ENCODE data around the gene SOAT1.
"Not testable (repeated sequence)": the region's sequence is repeated elsewhere in the genome, so short reads cannot be mapped to it uniquely, and the experiment has no call there.

Gene SOAT1

DNA sequence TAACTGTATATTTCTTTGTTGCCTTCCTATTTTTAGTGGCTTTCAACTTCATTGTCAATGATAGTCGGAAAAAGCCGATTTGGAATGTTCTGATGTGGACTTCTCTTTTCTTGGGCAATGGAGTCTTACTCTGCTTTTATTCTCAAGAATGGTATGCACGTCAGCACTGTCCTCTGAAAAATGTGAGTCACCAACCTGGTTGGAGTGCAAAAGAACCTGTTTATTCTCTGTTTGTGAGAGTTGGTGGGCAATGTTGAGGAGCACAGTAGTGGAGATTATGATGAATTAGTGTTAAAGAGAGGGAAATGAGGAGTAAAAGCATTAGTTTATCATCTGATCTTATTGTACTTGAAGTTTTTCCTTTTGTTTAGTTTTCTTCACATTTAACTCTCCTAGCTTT lies 57.7 kb downstream of the SOAT1 start:
- no peak for DNase-seq (ENCODE audit: low read depth in 2 of 2)

DNA sequence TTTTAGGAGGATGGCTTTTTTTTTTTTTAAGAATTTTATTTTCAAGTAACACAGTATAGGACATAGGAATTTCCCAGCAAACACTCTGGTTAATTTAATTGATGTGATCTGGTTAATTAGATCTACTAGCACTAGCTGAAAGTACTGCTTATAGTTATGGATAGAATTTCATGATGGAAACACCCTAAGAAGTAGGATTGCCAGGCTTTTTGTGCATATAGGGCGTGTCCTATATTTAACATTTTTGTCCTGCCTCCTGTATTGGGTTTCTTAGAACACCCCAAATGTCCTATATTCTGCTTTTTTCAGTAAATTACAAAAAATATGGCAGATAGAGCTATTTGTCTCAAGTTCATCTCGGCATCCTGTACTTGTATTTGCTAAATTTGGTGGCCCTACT lies 58.6 kb downstream of the SOAT1 start:
- no peak for DNase-seq (ENCODE audit: low read depth in 2 of 2)

- DNase-seq (ENCODE audit: low read depth in 2 of 2) = no peak
Measured at GRCh38 chr1:179353546-179353945, 59.9 kb downstream of the SOAT1 start.

DNA sequence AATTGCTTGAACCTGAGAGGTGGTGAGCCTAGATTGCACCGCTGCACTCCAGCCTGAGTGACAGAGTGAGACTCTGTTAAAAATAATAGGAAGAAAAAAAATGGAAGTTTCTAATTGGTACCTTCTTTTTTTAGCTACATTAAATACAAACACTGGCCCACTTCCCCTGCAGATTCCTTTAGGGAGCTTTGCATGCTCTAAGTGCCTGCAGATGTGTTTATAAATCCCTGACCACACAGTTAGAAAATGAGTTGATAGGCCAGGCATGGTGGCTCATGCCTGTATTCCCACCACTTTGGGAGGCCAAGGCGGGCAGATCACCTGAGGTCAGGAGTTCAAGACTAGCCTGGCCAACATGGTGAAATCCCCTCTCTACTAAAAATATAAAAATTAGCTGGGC lies 68.0 kb downstream of the SOAT1 start:
- DNase-seq (ENCODE audit: low read depth in 2 of 2) = not testable (repeated sequence)

GRCh38 chr1:179365342-179366092 lies 71.9 kb downstream of the SOAT1 start, which contains the start of gene AXDND1:
Gene AXDND1, plus strand, starts transcription at chr1:179365971. Its CDS starts 539 bp downstream, at chr1:179366510.
- DNase-seq (ENCODE audit: low read depth in 2 of 2) = peak; percentile 77 to 79

- DNase-seq (ENCODE audit: low read depth in 2 of 2) = no peak
Measured at GRCh38 chr1:179366093-179366800, 72.7 kb downstream of the SOAT1 start.

GRCh38 chr1:179369751-179370341 lies 76.2 kb downstream of the SOAT1 start:
- no peak for DNase-seq (ENCODE audit: low read depth in 2 of 2)

- DNase-seq (ENCODE audit: low read depth in 2 of 2) = no peak
Measured at GRCh38 chr1:179372160-179372559, 78.6 kb downstream of the SOAT1 start.

- DNase-seq (ENCODE audit: low read depth in 2 of 2) = no peak
Measured at GRCh38 chr1:179376223-179376622, 82.6 kb downstream of the SOAT1 start.

- DNase-seq (ENCODE audit: low read depth in 2 of 2) = no peak
Measured at GRCh38 chr1:179380299-179380698, 86.7 kb downstream of the SOAT1 start.

DNA sequence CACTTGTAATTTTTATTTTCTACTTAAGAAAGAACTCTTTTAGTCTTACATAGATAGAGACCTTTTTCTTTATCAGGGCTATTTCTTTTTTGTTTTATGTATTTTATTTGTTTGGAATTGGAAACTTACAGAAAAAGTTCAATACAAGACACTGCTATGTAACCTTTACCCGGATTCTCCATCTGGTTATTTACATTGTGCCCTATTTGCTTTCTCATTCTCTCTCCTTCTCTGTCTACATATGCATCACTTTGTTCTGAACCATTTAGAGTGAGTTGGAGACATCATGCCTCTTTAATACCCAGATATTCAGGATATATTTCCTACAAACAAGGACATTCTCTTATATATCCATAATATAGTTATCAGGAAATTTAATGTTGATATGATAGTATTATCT lies 90.4 kb downstream of the SOAT1 start:
- no peak for DNase-seq (ENCODE audit: low read depth in 2 of 2)

DNA sequence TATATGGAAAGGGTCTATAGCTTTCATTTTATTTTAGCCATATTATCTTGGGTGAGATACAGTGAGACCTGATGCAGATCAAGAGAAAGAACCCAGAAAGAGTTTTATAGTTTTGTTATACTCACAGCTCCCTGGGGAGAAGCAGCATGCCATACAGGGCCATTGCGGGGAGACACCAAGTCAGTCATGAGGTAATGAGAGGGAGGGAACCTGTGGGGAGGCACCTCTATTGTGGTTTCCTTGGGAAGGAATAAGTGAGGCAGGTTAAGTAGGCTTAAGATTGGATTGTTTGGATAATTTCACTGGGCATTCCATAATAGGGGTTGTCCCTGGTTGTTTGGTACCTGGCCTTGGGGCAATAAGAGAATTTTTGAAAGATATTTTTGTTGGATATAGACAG lies 91.9 kb downstream of the SOAT1 start:
- DNase-seq (ENCODE audit: low read depth in 2 of 2) = no peak

GRCh38 chr1:179393721-179394120 lies 100.1 kb downstream of the SOAT1 start:
- no peak for DNase-seq (ENCODE audit: low read depth in 2 of 2)

DNA sequence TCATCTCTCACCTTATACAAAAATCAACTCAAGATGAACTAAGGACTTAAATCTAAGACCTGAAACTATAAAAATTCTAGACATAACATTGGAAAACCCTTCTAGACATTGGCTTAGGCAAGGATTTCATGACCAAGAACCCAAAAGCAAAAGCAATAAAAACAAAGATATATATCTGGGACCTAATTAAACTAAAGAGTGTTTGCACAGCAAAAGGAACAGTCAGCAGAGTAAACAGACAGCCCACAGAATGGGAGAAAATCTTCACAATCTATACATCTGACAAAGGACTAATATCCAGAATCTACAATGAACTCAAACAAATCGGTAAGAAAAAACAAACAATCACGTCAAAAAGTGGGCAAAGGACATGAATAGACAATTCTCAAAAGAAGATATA lies 105.8 kb downstream of the SOAT1 start:
- not testable (repeated sequence) for DNase-seq (ENCODE audit: low read depth in 2 of 2)
